ENCODE data around the gene KLHL12. TPM values are rescaled to one million over a fixed set of nuclear protein-coding genes. Genes with fewer than 3 reads are reported as not detected.

KLHL12 gene
- total and polyA plus RNA-seq, 10 of the 15 experiments (the other 5 are each of a cell fraction or from before 2014, with no cell fraction given): 16.0 to 53.8 (median 30.3) TPM

DNA sequence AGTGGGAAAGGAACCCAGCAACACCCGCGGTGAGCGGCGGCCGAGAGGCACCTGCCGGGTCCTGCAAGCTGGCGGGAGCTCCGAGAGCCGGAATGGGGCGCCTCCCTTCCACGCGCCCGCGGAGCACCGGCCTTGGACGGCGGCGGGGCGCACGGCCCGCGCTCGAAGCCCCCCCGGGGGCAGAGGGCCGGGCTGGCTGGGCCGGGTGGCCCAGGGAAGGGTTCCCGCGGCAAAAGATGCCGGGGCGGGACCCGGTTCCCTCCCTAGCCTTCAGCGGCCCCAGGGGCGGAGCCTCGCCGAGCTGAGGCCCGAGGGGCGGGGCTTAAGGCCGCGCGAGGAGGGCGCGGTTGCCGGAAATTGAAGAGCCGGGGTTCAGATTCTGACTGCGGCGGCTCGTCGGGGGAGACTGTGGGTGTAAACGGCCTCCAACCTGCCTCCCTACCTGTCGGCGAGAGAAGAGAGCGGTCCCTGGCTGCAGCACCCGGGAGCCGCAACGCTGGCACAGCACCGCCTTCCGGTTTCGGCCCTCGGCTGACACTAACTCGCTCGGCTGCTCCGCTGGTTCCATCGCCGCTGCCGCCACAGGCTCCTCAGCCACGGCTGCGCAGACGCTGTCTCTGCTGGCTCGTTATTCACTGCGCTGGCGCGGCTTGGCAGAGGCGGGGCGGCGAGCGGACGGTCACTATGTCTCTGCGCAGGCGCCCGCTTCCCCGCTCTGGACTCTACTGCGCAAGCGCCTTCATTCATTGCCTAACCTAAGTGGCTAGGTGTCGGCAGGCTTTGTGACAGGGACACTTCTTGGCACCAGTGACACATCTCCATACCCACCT, 38.3 kb downstream of the KLHL12 start, which contains the start of gene RABIF (continued):
- TF ChIP-seq, protein P1, sequence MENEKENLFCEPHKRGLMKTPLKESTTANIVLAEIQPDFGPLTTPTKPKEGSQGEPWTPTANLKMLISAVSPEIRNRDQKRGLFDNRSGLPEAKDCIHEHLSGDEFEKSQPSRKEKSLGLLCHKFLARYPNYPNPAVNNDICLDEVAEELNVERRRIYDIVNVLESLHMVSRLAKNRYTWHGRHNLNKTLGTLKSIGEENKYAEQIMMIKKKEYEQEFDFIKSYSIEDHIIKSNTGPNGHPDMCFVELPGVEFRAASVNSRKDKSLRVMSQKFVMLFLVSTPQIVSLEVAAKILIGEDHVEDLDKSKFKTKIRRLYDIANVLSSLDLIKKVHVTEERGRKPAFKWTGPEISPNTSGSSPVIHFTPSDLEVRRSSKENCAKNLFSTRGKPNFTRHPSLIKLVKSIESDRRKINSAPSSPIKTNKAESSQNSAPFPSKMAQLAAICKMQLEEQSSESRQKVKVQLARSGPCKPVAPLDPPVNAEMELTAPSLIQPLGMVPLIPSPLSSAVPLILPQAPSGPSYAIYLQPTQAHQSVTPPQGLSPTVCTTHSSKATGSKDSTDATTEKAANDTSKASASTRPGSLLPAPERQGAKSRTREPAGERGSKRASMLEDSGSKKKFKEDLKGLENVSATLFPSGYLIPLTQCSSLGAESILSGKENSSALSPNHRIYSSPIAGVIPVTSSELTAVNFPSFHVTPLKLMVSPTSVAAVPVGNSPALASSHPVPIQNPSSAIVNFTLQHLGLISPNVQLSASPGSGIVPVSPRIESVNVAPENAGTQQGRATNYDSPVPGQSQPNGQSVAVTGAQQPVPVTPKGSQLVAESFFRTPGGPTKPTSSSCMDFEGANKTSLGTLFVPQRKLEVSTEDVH (IDR thresholded peaks at IDR 0.05; ENCODE audit: low read depth, partially characterized antibody): no peak
- no peak for TF ChIP-seq MYB (IDR thresholded peaks at IDR 0.05; ENCODE audit: borderline replicate concordance, low read depth, low read length)
- TF ChIP-seq LARP7 (IDR thresholded peaks at IDR 0.05): peak; percentile 90
- no peak for TF ChIP-seq SREBF1 (IDR thresholded peaks at IDR 0.05; ENCODE audit: low read length)
- TF ChIP-seq, protein P2, sequence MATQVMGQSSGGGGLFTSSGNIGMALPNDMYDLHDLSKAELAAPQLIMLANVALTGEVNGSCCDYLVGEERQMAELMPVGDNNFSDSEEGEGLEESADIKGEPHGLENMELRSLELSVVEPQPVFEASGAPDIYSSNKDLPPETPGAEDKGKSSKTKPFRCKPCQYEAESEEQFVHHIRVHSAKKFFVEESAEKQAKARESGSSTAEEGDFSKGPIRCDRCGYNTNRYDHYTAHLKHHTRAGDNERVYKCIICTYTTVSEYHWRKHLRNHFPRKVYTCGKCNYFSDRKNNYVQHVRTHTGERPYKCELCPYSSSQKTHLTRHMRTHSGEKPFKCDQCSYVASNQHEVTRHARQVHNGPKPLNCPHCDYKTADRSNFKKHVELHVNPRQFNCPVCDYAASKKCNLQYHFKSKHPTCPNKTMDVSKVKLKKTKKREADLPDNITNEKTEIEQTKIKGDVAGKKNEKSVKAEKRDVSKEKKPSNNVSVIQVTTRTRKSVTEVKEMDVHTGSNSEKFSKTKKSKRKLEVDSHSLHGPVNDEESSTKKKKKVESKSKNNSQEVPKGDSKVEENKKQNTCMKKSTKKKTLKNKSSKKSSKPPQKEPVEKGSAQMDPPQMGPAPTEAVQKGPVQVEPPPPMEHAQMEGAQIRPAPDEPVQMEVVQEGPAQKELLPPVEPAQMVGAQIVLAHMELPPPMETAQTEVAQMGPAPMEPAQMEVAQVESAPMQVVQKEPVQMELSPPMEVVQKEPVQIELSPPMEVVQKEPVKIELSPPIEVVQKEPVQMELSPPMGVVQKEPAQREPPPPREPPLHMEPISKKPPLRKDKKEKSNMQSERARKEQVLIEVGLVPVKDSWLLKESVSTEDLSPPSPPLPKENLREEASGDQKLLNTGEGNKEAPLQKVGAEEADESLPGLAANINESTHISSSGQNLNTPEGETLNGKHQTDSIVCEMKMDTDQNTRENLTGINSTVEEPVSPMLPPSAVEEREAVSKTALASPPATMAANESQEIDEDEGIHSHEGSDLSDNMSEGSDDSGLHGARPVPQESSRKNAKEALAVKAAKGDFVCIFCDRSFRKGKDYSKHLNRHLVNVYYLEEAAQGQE (IDR thresholded peaks at IDR 0.05; ENCODE audit: low read depth, low read length): no peak
- TF ChIP-seq, protein P3, sequence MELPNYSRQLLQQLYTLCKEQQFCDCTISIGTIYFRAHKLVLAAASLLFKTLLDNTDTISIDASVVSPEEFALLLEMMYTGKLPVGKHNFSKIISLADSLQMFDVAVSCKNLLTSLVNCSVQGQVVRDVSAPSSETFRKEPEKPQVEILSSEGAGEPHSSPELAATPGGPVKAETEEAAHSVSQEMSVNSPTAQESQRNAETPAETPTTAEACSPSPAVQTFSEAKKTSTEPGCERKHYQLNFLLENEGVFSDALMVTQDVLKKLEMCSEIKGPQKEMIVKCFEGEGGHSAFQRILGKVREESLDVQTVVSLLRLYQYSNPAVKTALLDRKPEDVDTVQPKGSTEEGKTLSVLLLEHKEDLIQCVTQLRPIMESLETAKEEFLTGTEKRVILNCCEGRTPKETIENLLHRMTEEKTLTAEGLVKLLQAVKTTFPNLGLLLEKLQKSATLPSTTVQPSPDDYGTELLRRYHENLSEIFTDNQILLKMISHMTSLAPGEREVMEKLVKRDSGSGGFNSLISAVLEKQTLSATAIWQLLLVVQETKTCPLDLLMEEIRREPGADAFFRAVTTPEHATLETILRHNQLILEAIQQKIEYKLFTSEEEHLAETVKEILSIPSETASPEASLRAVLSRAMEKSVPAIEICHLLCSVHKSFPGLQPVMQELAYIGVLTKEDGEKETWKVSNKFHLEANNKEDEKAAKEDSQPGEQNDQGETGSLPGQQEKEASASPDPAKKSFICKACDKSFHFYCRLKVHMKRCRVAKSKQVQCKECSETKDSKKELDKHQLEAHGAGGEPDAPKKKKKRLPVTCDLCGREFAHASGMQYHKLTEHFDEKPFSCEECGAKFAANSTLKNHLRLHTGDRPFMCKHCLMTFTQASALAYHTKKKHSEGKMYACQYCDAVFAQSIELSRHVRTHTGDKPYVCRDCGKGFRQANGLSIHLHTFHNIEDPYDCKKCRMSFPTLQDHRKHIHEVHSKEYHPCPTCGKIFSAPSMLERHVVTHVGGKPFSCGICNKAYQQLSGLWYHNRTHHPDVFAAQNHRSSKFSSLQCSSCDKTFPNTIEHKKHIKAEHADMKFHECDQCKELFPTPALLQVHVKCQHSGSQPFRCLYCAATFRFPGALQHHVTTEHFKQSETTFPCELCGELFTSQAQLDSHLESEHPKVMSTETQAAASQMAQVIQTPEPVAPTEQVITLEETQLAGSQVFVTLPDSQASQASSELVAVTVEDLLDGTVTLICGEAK (IDR thresholded peaks at IDR 0.05; ENCODE audit: borderline replicate concordance): peak; percentile 71; the same call in 1 of the 2 replicates
- no peak; the same call in 1 of the 2 replicates for TF ChIP-seq BRCA1 (IDR thresholded peaks at IDR 0.05; ENCODE audit: low read depth, low read length)
- peak; percentile 35 to 80; a peak in 3 of 4 replicates for TF ChIP-seq BHLHE40 (IDR thresholded peaks at IDR 0.05; ENCODE audit: borderline replicate concordance in 1 of 2, low read depth in 2 of 2, low read length in 1 of 2)
- TF ChIP-seq MTA2 (IDR thresholded peaks at IDR 0.05; ENCODE audit: low read depth): no peak
- no peak; the same call in 1 of the 2 replicates for TF ChIP-seq ZBED1 (IDR thresholded peaks at IDR 0.05; ENCODE audit: borderline replicate concordance)
- peak; percentile 61 for TF ChIP-seq FOXK2 (IDR thresholded peaks at IDR 0.05)
- TF ChIP-seq SP1 (IDR thresholded peaks at IDR 0.05; ENCODE audit: low read depth, low read length): peak; percentile 12
- no peak for TF ChIP-seq PAX5 (IDR thresholded peaks at IDR 0.05; ENCODE audit: borderline replicate concordance, low read depth, low read length)
- no peak for TF ChIP-seq ZSCAN29 (IDR thresholded peaks at IDR 0.05)
- no peak for TF ChIP-seq RAD21 (IDR thresholded peaks at IDR 0.05; ENCODE audit: insufficient read depth, low read depth, low read length)
- 0 out of 2 replicates have a peak, but pooled peaks have one; percentile 13 for TF ChIP-seq ESRRA (IDR thresholded peaks at IDR 0.05; ENCODE audit: low read length)
- no peak for TF ChIP-seq CBX3 (IDR thresholded peaks at IDR 0.05; ENCODE audit: borderline replicate concordance, low read depth)
- TF ChIP-seq STAT3 (IDR thresholded peaks at IDR 0.05; ENCODE audit: low read depth, low read length): no peak
- TF ChIP-seq RCOR1 (conservative IDR thresholded peaks at IDR 0.05; ENCODE audit: low read depth, low read length): no peak
- no peak for TF ChIP-seq RBBP5 (conservative IDR thresholded peaks at IDR 0.05)
- TF ChIP-seq POLR2AphosphoS2 (IDR thresholded peaks at IDR 0.05; ENCODE audit: low read depth, low read length): peak; percentile 93
